GDM1 (cell line): Measurements from ENCODE around the gene CD276.
A peak's percentile ranks its signal among the peaks of the same experiment; 100 is the strongest.
"Not testable (repeated sequence)": the region's sequence is repeated elsewhere in the genome, so short reads cannot be mapped to it uniquely, and the experiment has no call there.

Source experiments
- DNase-seq: peaks from one replicate; lab custom pipeline; 2025; lab: John Stamatoyannopoulos, UW

Gene CD276

DNA sequence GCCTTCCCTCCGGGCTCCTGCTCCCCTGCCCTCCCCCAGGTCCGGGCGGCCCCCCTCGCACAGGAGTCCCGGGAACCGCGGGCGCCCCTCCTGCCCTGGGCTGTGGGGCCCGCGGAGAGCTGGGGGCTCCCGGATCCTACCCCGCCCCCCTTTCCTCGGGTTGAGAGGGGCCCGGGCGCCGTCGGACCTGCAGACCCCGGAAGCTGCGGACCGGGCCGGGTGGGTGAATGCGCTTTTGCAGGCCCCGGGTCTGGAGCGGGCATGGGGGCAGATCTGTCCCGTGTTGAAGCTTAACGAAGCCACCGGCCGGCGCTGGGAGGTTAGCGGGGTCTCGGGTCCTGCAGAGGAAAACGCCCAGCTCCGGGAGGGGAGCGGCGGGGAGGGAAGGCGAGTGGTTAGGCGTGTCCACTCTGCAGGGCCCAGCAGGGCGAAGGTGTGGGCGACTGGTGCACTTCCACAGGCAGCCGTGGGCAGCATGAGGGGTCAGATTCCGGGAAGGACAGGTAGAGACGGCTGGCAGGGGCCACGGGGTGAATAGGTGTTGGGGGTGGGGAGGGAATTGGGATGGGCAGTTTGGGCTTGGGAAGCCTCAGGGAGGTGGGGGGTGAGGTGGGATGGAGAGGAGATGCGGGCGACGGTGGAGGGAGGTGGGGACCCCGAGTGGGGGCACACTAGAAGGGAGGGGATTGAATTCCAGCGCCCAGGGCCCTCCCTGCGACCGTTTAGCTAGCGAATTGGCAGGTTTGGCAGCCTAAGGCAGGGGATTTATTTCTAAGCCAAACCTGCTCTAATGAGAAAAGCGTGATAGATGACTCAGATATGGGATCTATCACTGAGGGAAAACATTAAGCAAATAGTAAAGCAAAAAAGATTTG lies 635 bp downstream of the CD276 start:
- DNase-seq = no peak

DNA sequence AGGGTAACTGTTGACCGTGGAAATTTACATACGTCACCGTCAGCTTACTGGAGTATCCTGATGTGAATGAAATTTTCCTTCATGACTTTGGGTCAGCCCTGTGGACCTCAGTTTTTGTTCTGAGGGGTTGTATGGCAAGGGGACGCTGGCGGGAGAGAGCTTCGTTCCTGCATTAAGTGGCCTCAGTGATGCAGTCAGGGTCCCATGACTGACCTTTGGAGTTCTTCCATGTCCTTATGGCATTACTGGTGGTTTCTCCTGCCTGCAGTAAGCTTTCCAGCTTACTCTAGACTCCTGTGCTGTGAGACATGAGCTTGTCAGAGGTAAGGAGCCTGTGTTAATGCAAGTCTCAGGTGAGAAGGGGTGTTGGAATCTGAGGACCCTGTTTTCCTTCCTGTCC lies 1.8 kb downstream of the CD276 start:
- DNase-seq = no peak

DNA sequence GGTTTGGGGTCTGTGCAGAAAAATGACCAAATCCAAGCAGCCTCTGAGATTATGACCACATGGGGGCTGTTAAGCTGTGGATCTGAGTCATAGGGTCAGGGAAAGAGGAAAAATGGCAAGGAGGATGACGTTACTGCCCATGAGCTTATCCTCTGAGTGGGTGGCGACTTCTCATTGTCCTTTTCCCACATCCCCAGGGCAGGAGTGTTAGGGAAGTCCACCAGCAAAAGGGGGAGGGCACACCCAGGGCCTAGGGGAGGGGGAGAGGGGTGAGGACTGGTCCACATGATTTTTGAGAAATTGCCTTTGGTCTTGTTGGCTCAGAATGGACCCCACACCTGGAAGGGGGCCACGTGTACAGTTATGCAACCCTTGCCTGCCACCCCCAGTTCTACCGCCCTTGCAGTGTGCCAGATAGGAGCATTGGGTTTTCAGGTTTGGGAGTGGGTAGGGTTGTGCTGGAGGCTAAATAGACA lies 2.6 kb downstream of the CD276 start:
- DNase-seq = no peak

DNA sequence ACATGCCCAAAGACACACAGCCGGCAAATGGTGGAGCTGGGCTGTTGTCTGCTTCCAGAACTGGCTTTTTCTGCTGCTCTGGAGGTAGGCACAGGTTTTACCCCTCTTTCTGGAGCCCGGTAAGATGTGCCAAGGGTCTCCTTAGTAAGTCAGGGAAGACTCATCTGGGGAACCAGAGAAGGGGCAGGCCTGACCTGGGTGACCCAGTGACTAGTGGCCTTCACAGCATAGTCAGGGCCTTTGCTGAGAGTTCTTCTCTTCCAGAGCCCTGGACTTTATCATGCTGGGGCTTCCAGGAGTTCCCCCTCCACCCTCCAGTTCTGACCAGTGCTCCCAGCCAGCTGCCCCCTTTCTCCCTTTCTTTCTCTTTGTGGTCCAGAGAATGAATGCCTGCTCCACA lies 3.2 kb downstream of the CD276 start:
- DNase-seq = no peak

DNA sequence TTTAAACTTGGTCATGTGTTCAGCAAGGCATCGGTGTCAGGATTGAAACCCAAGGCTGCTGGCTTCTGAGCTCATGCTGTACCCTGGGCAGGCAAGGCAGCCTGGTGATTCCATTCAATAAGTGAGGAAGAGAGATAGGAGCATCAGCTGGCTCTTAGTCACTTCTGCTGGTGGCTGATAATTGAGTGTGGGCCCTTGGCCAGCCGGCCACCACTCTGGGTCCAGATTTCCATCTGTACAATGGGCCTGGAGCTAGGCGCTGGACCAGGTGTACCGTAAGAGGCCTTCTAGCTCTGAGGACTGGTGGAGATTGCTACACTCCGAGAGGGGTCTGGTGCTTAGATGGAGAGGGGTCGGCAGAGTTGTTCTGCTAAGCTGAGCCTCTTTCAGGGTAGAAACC lies 4.3 kb downstream of the CD276 start:
- no peak for DNase-seq

DNA sequence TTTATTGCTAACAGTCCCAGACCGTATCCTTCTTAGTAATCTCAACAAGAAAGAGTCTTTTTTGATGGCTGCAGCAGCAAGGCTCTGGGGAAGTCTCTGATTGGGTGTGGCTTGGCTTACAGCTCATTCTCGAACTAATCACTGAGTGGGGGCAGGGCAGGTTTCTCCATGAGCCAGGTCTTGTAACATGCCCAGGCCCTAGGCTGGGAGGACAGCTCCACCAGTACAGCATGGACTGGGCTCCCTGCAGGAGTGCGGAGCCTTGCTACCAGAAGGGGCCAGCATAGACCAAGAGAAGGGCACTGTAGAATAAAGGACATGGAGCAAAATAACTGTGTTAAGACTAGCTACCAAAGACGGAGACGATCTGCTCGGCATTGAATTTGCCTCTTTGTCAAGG lies 7.2 kb downstream of the CD276 start:
- DNase-seq = no peak

DNA sequence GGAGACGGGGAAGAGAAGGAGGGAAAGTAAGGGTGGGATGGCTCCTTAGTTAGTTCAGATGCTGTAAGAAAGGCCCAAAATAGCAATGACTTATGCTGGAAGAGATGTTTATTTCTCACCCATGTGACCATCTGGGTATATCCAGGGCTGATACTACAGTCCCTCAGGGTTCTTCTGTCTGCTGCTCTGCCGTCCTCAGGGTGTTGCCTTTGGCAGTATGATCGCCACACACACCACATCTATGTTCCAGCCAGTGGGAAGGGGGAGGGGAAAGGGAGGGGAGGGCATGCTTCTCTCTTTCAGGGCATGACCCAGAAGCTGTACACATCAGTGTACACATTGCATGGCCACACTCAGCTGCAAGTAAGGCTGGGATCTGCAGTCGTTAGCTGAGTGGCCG lies 10.2 kb downstream of the CD276 start:
- no peak for DNase-seq

DNA sequence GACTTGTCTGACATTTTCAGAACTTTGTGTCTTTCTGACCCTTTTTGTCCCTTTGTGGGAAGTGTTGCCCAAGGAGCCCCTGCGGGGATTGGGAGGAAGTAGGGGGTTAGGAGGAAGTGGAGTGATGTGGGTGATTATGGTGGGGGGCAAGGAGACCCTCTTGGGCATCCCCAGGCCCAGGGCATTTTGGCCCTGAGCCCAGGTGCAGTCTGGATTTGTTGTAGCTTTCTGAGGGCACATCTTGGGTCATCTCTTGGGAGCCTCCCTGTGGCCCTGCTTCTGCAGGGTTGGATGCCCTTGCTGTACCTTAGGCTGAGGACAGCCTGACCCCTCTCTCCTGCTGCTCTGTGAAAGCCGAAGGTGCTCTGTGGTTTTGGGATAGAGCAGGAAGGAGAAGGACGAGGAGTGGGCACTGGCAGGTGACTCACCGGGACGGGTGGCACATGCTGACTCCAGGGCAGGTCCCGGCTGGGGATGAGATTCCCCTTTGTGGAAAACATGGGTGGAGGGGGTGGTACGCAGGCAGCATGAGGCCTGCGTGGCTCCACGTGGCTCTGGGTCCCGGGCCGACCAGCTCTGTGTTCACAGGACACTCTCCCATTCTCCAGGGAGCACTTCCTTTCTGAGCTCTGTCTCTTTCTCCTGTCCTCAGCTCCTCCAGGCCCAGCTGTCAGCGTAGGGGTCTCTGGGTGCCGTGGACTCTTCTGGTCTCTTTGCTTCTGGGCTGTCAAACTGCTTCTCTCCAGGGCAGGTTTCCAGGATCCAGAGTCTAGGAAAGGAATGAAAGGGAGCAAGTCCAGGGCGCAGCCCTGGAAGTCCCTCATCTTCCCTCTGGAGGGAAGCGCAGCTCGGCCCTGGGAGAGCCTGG lies 11.8 kb downstream of the CD276 start:
- no peak for DNase-seq

DNA sequence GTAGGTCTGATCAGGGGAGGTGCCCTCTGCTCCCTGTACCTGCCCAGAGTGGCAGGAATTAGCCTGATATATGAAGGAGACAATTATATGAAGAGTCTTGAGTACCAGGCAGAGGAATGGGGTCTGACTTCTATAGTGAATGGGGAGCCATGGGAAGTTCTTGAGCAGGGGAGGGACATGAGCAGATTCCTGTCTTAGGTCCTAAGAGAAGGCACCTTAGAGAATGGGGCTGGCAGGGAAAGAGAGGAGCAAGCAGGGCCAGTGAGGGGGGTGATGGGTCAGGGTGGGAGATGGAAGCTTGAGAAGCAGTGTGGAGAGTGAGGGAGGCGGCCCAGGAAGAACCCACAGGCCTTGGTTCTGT lies 12.4 kb downstream of the CD276 start:
- no peak for DNase-seq

DNA sequence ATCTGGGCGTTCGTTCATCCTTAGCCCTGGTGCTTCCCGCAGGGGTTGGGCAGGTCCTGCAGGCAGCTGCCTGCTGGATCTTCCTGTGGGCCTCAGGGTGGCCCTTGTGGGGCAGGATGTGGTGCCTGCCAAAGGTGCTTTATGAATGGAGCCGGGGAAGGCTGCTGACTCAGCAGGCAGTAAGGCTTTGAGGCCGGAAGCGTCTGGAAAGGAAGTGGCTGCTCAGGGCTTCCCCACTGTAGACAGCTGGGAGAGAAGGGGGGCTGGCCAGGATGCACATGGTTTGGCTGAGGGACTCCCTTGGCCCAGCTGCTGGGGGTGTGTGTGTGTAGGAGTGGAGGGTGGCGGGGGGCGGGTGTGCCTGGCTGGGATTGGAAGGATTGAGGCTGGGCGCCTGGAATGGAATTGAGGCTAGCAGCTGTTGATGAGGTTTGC lies 12.9 kb downstream of the CD276 start:
- peak; percentile 96 for DNase-seq

DNA sequence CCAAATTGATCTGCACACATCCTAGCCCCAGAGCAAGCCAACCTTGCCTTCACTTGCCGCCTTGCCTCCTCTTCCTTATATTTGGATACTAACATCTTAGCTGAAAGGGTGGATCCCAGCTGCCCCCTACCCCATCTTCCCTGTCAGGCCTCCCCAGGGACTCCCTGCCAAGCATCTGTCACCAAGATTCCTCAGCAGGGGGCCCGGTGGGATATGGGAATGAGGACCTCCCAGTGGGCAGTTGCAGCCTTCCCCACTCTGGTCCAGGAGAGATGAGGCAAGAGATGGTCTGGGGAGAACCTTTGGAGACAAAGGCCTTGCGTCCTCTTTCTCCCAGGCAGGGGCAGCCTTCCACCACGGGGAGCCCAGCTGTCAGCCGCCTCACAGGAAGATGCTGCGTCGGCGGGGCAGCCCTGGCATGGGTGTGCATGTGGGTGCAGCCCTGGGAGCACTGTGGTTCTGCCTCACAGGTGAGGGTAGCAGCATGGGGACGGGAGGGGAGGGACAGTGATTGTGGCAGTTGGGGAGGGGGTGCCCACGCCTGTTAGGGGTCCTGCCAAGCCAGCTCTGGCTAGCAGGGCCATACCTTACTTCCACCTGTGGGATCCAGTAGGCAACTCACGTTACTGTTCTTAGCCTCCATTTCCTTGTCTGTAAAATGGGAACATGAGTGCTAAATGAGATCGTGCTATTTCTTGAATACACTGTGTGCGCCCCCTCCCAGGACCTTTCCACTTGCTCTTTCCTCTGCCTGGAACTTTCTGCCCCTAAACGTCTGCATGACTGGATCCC lies 15.3 kb downstream of the CD276 start:
- DNase-seq = no peak

DNA sequence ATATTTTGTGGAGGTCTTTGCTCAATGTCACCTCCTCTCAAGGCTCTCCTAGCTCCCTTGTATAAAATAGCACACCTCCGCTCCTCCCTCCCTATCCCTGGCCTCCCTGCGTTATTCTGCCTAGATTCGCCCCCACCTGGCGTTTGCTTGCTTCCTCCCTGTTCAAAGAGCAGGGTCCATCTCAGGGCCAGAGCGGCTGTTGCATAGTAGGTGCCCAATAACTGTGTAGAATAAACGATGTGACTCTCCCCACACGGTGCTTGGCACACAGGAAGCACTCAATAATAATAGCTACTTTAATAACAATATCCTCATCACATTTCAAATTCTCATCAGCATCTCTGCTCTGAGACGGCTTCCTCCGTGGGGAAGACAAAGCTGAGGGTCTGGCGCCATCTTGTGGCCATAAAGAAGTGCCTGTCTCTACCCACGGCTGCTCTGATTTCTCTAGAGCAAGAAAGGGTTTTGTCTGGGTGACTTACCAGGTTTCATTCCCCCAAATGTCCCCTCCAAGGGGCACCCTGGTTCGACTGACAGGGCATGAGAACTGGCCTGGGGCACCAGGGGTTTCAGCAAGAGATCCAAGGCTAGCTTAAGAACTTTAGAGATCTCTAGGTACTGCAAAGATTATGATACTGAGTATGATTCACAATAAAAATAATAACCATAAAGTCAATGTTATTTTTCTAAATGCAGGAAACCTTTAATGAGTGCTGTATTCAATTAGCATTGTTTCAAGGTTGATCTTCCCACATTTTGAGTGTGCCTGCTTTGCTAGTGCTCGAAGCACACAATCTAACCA lies 16.1 kb downstream of the CD276 start:
- DNase-seq = peak; percentile 62

DNA sequence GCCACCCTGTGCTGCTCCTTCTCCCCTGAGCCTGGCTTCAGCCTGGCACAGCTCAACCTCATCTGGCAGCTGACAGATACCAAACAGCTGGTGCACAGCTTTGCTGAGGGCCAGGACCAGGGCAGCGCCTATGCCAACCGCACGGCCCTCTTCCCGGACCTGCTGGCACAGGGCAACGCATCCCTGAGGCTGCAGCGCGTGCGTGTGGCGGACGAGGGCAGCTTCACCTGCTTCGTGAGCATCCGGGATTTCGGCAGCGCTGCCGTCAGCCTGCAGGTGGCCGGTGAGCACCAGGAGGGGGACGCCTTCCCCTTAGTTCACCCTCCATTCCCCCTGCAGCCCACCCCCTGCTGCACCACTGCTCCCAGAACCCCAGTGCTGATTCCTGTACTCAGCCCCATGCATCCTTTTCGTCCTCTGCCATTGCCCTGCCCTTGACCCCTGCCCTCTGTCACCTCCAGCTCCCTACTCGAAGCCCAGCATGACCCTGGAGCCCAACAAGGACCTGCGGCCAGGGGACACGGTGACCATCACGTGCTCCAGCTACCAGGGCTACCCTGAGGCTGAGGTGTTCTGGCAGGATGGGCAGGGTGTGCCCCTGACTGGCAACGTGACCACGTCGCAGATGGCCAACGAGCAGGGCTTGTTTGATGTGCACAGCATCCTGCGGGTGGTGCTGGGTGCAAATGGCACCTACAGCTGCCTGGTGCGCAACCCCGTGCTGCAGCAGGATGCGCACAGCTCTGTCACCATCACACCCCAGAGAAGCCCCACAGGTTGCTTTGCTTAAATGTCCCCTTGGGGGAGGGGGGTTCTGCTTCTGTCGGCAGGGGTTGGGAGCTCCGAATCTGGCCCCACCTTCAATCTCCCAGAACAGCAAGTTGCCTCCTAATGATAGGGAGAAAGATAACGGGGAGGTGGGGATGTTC lies 18.4 kb downstream of the CD276 start:
- DNase-seq = not testable (repeated sequence)

DNA sequence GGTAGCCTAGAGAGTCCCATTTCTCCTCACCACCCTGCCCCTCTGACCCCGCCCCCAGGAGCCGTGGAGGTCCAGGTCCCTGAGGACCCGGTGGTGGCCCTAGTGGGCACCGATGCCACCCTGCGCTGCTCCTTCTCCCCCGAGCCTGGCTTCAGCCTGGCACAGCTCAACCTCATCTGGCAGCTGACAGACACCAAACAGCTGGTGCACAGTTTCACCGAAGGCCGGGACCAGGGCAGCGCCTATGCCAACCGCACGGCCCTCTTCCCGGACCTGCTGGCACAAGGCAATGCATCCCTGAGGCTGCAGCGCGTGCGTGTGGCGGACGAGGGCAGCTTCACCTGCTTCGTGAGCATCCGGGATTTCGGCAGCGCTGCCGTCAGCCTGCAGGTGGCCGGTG lies 19.4 kb downstream of the CD276 start:
- not testable (repeated sequence) for DNase-seq

DNA sequence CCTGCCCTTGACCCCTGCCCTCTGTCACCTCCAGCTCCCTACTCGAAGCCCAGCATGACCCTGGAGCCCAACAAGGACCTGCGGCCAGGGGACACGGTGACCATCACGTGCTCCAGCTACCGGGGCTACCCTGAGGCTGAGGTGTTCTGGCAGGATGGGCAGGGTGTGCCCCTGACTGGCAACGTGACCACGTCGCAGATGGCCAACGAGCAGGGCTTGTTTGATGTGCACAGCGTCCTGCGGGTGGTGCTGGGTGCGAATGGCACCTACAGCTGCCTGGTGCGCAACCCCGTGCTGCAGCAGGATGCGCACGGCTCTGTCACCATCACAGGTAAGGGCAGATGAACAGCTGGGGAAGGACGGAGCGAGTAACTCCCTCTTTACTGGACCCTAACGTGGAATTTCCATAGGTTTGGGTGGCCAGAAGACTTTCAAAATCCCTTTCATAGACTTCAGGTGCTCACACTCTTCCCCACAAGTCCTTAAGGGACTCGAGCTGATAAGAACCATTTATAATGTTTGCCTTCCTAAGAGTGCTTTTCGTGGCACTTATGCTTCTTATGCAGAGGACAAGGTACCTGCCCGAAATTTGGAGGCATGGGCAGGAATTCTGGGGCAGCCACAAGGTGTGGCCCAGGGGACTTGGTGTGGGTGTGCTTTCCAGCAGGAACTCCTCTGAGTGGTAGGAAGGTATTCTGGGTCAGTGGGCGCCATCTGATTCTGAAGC lies 20.1 kb downstream of the CD276 start:
- not testable (repeated sequence) for DNase-seq

DNA sequence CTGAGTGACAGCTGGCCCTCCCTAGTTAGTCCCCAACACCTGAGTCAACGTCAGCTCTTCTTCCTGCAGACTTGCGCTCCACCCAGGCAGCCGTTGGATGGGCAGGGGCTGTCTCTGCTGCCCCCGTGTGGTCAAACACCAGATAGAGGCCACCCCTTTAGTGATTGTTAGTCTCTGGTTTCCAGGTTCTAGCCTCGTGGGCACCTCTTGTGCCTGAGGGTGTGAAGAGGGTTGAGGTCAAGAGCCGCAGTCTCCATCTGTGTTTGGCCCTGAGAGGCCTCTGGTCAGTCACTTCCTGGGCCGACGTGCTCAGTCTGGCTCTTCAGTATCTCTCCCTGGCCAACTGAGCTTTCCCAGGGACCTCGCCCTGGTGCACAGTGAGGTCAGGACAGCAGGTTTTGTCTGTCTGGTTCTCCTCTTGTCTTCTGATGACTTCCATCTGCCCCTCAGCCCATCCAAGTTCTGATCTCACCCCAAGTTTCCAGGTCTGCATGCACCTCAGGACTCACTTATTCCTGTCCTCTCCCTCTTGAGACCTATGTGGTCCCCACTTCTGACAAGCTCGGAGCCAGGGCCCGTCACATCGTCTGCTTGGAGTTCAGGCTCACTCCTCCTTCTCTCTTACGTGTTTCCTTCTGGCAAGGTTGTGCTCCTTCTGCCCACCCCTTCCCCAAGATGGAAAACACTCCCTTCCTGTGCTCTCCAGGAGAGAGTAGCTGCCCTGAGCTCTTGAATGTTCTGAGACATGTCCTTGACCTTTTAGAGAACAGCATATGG lies 20.9 kb downstream of the CD276 start:
- DNase-seq = peak; percentile 20

DNA sequence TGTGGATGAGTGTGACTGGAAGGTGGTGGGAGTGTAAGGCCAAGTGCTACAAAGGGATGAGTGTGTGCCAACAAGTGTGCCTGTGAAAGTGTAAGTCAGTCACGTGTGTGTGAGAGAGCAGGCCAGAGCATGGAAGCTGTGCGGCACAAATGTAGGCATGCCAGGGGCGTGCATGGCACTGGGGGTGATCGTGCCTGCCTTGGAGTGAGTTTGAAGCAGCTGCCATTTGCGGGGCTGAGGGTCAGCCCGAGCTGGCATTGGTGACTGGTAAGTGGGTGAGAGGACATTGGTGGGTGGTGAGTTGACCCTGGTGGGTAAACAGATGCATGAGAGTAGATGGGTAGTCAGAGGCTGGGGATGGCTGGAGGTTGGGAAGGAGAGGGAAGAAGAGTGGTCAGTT lies 24.5 kb downstream of the CD276 start:
- DNase-seq = no peak

DNA sequence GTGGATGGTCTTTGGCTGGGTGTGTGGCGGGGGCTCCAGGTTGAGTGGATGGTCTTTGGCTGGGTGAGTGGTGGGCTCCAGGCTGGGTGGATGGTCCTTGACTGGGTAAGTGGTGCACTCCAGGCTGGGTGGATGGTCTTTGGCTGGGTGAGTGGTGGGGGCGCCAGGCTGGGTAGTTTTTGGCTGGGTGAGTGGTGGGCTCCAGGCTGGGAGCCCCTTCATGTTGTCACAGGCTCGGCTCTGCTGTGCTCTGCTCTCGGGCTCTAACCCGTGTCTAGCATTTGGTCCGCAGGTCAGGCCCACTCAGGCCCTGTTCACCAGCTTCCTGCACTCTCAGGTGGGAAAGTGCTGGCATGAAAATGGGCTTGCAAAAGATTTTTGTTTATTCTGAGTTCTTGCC lies 25.1 kb downstream of the CD276 start:
- no peak for DNase-seq

DNA sequence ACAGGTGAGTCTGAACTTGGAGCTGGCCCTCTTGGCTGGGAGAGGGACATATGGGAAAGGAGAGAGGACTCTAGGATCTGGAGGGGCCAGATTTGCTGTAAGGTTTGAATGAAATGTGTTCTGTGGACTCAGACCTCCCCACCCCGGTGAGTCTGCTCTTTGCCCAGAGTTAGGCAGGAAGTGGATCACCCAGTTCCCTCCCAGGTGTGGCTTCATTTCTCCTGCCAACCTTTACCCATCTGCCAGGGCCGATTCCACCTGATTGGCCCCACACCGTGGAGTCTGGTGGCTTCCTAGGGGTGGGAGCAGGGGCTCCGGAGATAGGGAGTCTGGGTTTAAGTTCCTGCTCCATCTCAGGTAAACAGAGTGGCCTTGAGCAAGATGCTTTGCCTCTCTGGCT lies 25.5 kb downstream of the CD276 start:
- no peak for DNase-seq
